GM12801 (cell line): ENCODE measurements around the gene URI1.

Experiments used
- CTCF ChIP-seq: IDR thresholded peaks from one replicate; pipeline ENCODE4 v1.5.1; 2011; ENCODE audit warnings: control low read depth; ENCODE audit not compliant: insufficient read length; ENCODE audit errors: extremely low read depth

Gene URI1

GRCh38 chr19:29917911-29918310 is 24.1 kb upstream of the URI1 start:
- TF ChIP-seq CTCF = no peak

- TF ChIP-seq CTCF = no peak
Measured at GRCh38 chr19:29918891-29919290, 23.1 kb upstream of the URI1 start.

GRCh38 chr19:29922972-29923371 is 19.1 kb upstream of the URI1 start:
- TF ChIP-seq CTCF = no peak

GRCh38 chr19:29923653-29924052 is 18.4 kb upstream of the URI1 start:
- no peak for TF ChIP-seq CTCF

- no peak for TF ChIP-seq CTCF
Measured at GRCh38 chr19:29926031-29926430, 16.0 kb upstream of the URI1 start.

GRCh38 chr19:29926801-29927200 is 15.2 kb upstream of the URI1 start:
- no peak for TF ChIP-seq CTCF

- no peak for TF ChIP-seq CTCF
Measured at GRCh38 chr19:29927944-29928625, 14.0 kb upstream of the URI1 start.

GRCh38 chr19:29928831-29929230 is 13.2 kb upstream of the URI1 start:
- no peak for TF ChIP-seq CTCF
